GM12878 (cell line): ENCODE measurements around the gene JPH4. TPM values are rescaled to one million over a fixed set of nuclear protein-coding genes. Genes with fewer than 3 reads are reported as not detected.
A peak's percentile ranks its signal among the peaks of the same experiment; 100 is the strongest.

ENCODE experiments used
- BACH1 ChIP-seq: fragments of 450-650 bp; IDR thresholded peaks from 2 replicates; pipeline ENCODE4 v1.6.1; 2017; ENCODE audit warnings: mild to moderate bottlenecking, borderline replicate concordance
- BMI1 ChIP-seq: fragments of 450-650 bp; IDR thresholded peaks from 2 replicates; pipeline ENCODE4 v1.6.1; 2016; ENCODE audit warnings: mild to moderate bottlenecking, moderate library complexity, borderline replicate concordance
- CBFB ChIP-seq: IDR thresholded peaks from 2 replicates; pipeline ENCODE4 v1.6.1; 2016; ENCODE audit warnings: antibody characterized with exemption, low read depth
- CHD1 ChIP-seq: IDR thresholded peaks from 2 replicates; pipeline ENCODE4 v1.6.1; 2012; ENCODE audit warnings: low read depth, low read length, improper control_type of control experiment
- CHD2 ChIP-seq: IDR thresholded peaks from 2 replicates; pipeline ENCODE4 v1.6.1; 2011; ENCODE audit warnings: low read depth, low read length, improper control_type of control experiment, borderline replicate concordance
- CHD4 ChIP-seq: fragments of 200-600 bp; sonication (generic); IDR thresholded peaks from 2 replicates; pipeline ENCODE4 v1.6.1; 2016; ENCODE audit warnings: mild to moderate bottlenecking
- EED ChIP-seq: sonication (generic); IDR thresholded peaks from 2 replicates; pipeline ENCODE4 v1.6.1; 2016; ENCODE audit warnings: antibody characterized with exemption, low read depth
- ETV6 ChIP-seq, 2 experiments: fragments of 450-650 bp in 1 of 2; IDR thresholded peaks in 1 of 2; conservative IDR thresholded peaks in 1 of 2; 2 replicates each; pipeline ENCODE4 v1.6.1; 2014; ENCODE audit warnings: antibody characterized with exemption in 1 of 2, borderline replicate concordance in 1 of 2, low read depth in 1 of 2, mild to moderate bottlenecking in 1 of 2, moderate library complexity in 1 of 2
- FOXM1 ChIP-seq: IDR thresholded peaks from 2 replicates; pipeline ENCODE4 v1.6.1; 2012; ENCODE audit warnings: low read depth, mild to moderate bottlenecking, inconsistent platforms, low read length, moderate library complexity
- HCFC1 ChIP-seq: fragments of 150-350 bp; IDR thresholded peaks from 2 replicates; pipeline ENCODE4 v1.6.1; 2014; ENCODE audit warnings: low read length
- HDGF ChIP-seq: fragments of 450-650 bp; IDR thresholded peaks from 2 replicates; pipeline ENCODE4 v1.6.1; 2016; ENCODE audit warnings: antibody characterized with exemption
- JUNB ChIP-seq: IDR thresholded peaks from 2 replicates; pipeline ENCODE4 v1.6.1; 2016; ENCODE audit warnings: antibody characterized with exemption, mild to moderate bottlenecking
- KAT2A ChIP-seq: conservative IDR thresholded peaks from 2 replicates; pipeline ENCODE4 v1.6.1; 2011; ENCODE audit warnings: low read depth, low read length; ENCODE audit not compliant: control insufficient read depth
- NFIC ChIP-seq: IDR thresholded peaks from 2 replicates; pipeline ENCODE4 v1.6.1; 2012; ENCODE audit warnings: low read depth, mild to moderate bottlenecking, inconsistent platforms, low read length, moderate library complexity
- NR2C1 ChIP-seq: fragments of 450-650 bp; IDR thresholded peaks from 2 replicates; pipeline ENCODE4 v1.6.1; 2017; ENCODE audit warnings: antibody characterized with exemption, mild to moderate bottlenecking, moderate library complexity
- NR2F1 ChIP-seq: fragments of 450-650 bp; conservative IDR thresholded peaks from 2 replicates; pipeline ENCODE4 v1.6.1; 2017; ENCODE audit warnings: mild to moderate bottlenecking
- PBX3 ChIP-seq: IDR thresholded peaks from 2 replicates; pipeline ENCODE4 v1.6.1; 2011; ENCODE audit warnings: mild to moderate bottlenecking, low read depth, low read length, moderate library complexity; ENCODE audit not compliant: insufficient replicate concordance
- POLR2AphosphoS5 ChIP-seq: IDR thresholded peaks from 2 replicates; pipeline ENCODE4 v1.6.1; 2011; ENCODE audit warnings: mild to moderate bottlenecking, low read length, inconsistent platforms
- RFX5 ChIP-seq: IDR thresholded peaks from 2 replicates; pipeline ENCODE4 v1.6.1; 2011; ENCODE audit warnings: low read depth, low read length, improper control_type of control experiment
- RUNX3 ChIP-seq: IDR thresholded peaks from 2 replicates; pipeline ENCODE4 v1.6.1; 2012; ENCODE audit warnings: low read length, inconsistent platforms
- SIX5 ChIP-seq: IDR thresholded peaks from 2 replicates; pipeline ENCODE4 v1.6.1; 2011; ENCODE audit warnings: mild to moderate bottlenecking, low read depth, low read length, moderate library complexity; ENCODE audit not compliant: severe bottlenecking
- SREBF1 ChIP-seq: IDR thresholded peaks from 2 replicates; pipeline ENCODE4 v1.6.1; 2012; ENCODE audit warnings: mild to moderate bottlenecking, low read length
- SRF ChIP-seq, 2 experiments: IDR thresholded peaks; 2 replicates each; pipeline ENCODE4 v1.6.1; 2011; ENCODE audit warnings: low read depth in 2 of 2, low read length in 2 of 2, mild to moderate bottlenecking in 1 of 2, moderate library complexity in 1 of 2
- TCF12 ChIP-seq: IDR thresholded peaks from 2 replicates; pipeline ENCODE4 v1.6.1; 2011; ENCODE audit warnings: low read depth, mild to moderate bottlenecking, low read length
- ZBTB33 ChIP-seq: fragments of 450-650 bp; IDR thresholded peaks from 2 replicates; pipeline ENCODE4 v1.6.1; 2017; ENCODE audit warnings: mild to moderate bottlenecking
- ZNF217 ChIP-seq: fragments of 450-650 bp; IDR thresholded peaks from 2 replicates; pipeline ENCODE4 v1.6.1; 2017; ENCODE audit warnings: antibody characterized with exemption, mild to moderate bottlenecking
- polyA plus RNA-seq, 11 experiments: library from polyadenylated mRNA; depleted of rRNA in 4 of 11; unstranded in 6 of 11; stranded (reverse) in 5 of 11; fragments of >200 nt; fragmentation: Nextera tagmentation in 4 of 11; fragmentation: Illumina TruSeq in 1 of 11; extraction: Ambion mirVana in 4 of 11; extraction: Trizol in 1 of 11; gene quantifications; 1 replicate in 1 of 11; 2 replicates in 10 of 11; pipeline versions ENCODE4 v1.2.1 to v1.2.3, GENCODE V29; 2011 to 2016; ENCODE audit warnings: inconsistent platforms in 2 of 11, missing spikeins in 2 of 11, low read depth in 1 of 11
- total RNA-seq, 4 experiments: library from RNA; depleted of rRNA in 3 of 4; stranded (reverse); fragments of >200 nt in 3 of 4; fragmentation: Illumina TruSeq in 1 of 4; extraction: Trizol in 1 of 4; gene quantifications; 2 replicates each; pipeline versions ENCODE4 v1.2.1 to v1.2.3, GENCODE V29; 2013 to 2021
- TF ChIP-seq, protein P1 (sequence below): IDR thresholded peaks from 2 replicates; pipeline ENCODE4 v1.6.1; 2011; ENCODE audit warnings: borderline replicate concordance, low read depth, mild to moderate bottlenecking, moderate library complexity, mixed read lengths, low read length; ENCODE audit not compliant: insufficient read depth; ENCODE audit errors: extremely low read length

The JPH4 gene
- total and polyA plus RNA-seq, 10 of the 15 experiments (the other 5 are each of a cell fraction or from before 2014, with no cell fraction given), result 0.48 to 10.3 (median 3.8) TPM

DNA sequence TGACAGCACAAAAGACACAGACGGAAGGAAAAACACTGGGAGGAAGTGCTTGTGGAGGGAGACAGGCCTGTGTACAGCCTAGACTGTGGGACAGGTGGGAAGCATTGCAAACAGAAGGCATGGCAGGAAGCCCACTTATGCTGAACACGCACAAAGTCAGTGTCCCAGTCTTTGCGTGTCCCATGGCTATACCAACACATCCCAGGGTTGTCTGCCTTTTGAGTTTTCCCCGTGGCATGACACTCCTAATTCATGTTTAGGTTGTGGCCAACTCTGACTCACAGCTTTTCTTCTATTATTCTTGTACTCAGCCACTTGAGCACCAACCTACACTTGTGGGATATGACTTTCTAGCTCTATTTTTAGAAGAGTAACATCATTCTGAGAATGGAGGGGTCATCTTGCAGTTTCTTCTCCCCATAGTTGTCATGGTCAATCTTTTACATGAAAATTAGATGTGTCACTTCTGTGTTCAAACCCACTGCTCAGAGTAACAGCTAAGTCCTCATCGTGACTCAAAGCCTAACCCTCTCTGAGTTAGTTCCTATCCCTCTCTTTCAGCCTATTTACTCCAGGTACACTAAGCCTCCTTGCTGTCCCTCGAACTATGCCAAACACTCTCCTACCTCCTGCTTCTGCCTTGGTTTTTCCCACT lies 27.5 kb upstream of the JPH4 start (continued):
- no peak for TF ChIP-seq PBX3
- TF ChIP-seq EED, result peak; percentile 92
- no peak for TF ChIP-seq SREBF1
- TF ChIP-seq CBFB, result peak; percentile 67
- no peak for TF ChIP-seq RFX5
- 0 out of 4 replicates have a peak, but pooled peaks of 1 of the 2 experiments have one; percentile 22 for TF ChIP-seq SRF (IDR thresholded peaks at IDR 0.05; ENCODE audit: low read depth in 2 of 2, low read length in 2 of 2)
- TF ChIP-seq FOXM1, result peak; percentile 95
- TF ChIP-seq BMI1, result peak; percentile 49; the same call in 1 of the 2 replicates
- no peak for TF ChIP-seq SIX5
- TF ChIP-seq NFIC, result peak; percentile 97
- no peak for TF ChIP-seq CHD2
- TF ChIP-seq KAT2A, result no peak
- no peak for TF ChIP-seq CHD1
- no peak for TF ChIP-seq ZNF217
- no peak; the same call in 1 of the 2 replicates for TF ChIP-seq HDGF
- no peak for TF ChIP-seq HCFC1
- TF ChIP-seq BACH1, result no peak
- TF ChIP-seq NR2C1, result no peak
- peak; percentile 98 for TF ChIP-seq JUNB
- TF ChIP-seq TCF12, result no peak
- TF ChIP-seq, protein P1, sequence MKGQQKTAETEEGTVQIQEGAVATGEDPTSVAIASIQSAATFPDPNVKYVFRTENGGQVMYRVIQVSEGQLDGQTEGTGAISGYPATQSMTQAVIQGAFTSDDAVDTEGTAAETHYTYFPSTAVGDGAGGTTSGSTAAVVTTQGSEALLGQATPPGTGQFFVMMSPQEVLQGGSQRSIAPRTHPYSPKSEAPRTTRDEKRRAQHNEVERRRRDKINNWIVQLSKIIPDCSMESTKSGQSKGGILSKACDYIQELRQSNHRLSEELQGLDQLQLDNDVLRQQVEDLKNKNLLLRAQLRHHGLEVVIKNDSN, result no peak
- peak in 1 of 2 experiments; percentile 43; a peak in 1 of 4 replicates for TF ChIP-seq ETV6 (conservative IDR thresholded peaks at IDR 0.05 in 1 of 2, IDR thresholded peaks at IDR 0.05 in 1 of 2; ENCODE audit: borderline replicate concordance in 1 of 2, low read depth in 1 of 2)
- no peak for TF ChIP-seq ZBTB33
- no peak for TF ChIP-seq CHD4
- TF ChIP-seq POLR2AphosphoS5, result peak; percentile 32; the same call in 1 of the 2 replicates
- peak; percentile 95 for TF ChIP-seq RUNX3
- TF ChIP-seq NR2F1, result peak; percentile 95
